Measurements from ENCODE around the gene IL20RA.

IL20RA gene

DNA sequence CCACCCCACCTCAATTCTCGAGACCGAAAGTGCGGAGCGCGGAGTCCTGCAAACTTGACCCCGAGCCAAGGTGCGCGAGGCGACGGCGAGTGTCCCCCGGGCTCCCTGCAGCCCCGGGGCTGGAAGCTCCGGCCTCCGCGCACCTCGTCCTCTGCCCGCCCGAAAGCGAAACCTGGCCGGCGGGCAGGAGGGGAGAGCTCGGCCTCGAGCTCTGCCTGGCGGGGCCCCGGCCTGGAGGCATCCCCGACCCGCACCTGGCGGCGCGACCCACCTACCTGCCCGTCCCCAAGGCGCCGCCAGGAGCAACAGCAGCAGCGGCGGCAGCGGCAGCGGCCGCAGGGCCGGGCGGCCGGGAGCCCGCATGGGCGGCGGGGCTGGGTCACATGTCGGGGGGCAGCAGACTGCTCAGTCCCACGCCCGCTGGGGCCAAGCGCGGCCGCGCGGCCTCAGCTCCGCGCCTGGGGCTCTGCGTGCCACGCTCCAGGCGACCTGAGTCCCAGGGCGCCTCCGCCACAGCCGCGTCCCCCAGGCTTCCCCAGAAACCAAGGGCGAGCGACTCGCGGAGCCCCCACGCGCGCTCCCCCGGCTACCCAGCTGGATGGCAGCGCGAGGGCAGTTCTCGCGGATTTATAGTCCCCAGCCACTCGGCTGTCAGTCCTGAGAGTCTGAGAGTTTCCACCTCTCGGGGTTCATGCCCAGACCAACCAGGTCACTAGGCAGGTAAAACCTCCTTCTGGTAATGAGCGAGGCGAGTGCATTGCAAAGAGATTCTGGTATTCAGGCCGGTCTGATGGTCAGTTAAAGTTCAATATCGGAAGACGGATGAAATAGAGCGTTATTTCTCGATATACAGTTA, at the start of gene IL20RA:
Gene IL20RA, minus strand, starts transcription at position 600 of the 856 bp plus-strand sequence. Its CDS starts 237 bp downstream, at position 363.
- peak within 1 kb of the TSS; percentile 70 for H3K4me3 ChIP-seq (ENCODE audit: low read length)
- no peak for TF ChIP-seq CTCF (IDR thresholded peaks at IDR 0.05; ENCODE audit: insufficient read depth, low read depth, low read length, missing control alignments)
- no peak for DNase-seq (ENCODE audit: low read depth)

- DNase-seq (ENCODE audit: low read depth): no peak
- TF ChIP-seq CTCF (IDR thresholded peaks at IDR 0.05; ENCODE audit: insufficient read depth, low read depth, low read length, missing control alignments): no peak
- no peak overlapping the region for H3K4me3 ChIP-seq (ENCODE audit: low read length)
Observed at GRCh38 chr6:137093183-137094069, 48.7 kb upstream of the IL20RA start.

DNA sequence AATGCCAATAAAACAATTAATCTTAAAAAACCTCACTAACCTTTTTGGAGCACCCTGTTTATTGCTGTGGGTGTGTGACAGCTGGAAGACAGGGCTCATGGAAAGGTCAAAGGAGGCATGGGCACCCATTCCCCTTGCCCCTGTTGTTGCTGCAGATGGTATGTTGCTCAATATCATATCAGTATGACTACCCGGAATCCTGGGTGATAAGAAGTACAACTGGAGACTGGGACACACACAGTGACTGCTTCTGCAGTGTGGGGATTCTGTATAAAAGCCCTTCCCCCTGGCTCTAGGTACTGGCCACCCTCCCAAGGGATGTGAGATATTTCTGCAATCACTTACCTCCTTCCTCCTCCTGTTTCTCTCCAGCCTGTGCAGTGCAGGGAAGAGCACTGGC, 47.3 kb upstream of the IL20RA start:
- H3K4me3 ChIP-seq (ENCODE audit: low read length): no peak overlapping the region
- TF ChIP-seq CTCF (IDR thresholded peaks at IDR 0.05; ENCODE audit: insufficient read depth, low read depth, low read length, missing control alignments): no peak
- no peak for DNase-seq (ENCODE audit: low read depth)

DNA sequence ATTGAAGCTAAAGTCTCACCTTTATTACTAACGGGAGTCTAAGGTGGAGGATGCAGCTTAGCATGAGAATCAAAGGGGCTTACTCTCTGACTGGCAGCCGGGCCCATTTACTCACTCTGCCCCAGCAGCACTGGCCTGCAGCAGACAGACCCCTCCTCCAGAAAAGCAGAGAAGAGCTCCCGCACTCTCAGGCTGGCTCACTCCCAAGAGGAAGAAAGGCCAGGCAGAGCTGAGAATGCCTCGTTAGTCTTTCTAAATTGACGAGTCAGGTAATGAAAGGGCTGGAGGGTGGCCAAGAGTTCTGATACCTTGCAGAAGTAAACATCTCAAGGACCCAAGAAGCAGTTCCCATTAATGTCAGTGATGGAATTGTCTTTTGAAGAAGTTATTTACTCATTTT, 44.5 kb upstream of the IL20RA start:
- H3K4me3 ChIP-seq (ENCODE audit: low read length): no peak overlapping the region
- TF ChIP-seq CTCF (IDR thresholded peaks at IDR 0.05; ENCODE audit: insufficient read depth, low read depth, low read length, missing control alignments): no peak
- DNase-seq (ENCODE audit: low read depth): no peak

DNA sequence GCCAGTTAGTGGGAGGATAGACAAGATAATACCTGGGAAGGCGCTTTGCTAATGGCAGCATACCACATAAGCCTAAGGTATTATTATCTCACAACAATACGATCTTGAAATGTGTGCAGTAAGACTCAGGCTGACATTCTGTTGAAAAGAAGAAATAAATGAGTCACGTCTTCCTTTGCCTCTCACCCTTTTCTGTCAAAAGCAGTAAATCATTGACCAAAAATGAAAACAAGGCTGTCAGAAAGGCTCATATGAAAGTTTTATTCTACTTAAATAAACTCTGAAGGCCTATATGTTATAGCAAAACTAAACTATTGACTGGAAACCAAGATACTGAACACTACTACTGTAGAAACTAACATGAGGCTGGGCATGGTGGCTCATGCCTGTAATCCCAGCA, 43.1 kb upstream of the IL20RA start:
- TF ChIP-seq CTCF (IDR thresholded peaks at IDR 0.05; ENCODE audit: insufficient read depth, low read depth, low read length, missing control alignments): no peak
- DNase-seq (ENCODE audit: low read depth): no peak
- H3K4me3 ChIP-seq (ENCODE audit: low read length): no peak overlapping the region

DNA sequence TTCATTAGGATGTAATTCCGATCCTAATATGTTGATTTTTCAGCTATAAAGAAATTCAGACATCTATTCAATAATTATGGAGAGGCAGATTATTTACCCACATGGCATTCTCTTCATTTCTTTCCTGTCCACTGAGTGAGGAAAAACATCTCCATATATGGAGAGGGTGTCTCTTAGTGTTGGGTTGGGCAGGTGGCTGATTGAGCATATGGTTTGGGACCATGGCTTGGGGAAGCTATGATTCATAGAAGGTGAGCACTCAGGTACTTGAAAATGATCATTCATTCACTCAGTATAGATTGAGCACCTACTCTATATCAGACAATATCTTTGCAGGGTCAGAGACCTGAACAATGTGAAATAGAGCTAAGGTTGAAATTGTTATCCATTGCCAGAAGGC, 41.3 kb upstream of the IL20RA start:
- H3K4me3 ChIP-seq (ENCODE audit: low read length): no peak overlapping the region
- no peak for TF ChIP-seq CTCF (IDR thresholded peaks at IDR 0.05; ENCODE audit: insufficient read depth, low read depth, low read length, missing control alignments)
- no peak for DNase-seq (ENCODE audit: low read depth)

Measured in epithelial cell of esophagus (primary cell).